Activated naive CD4-positive, alpha-beta T cell treated with Interleukin-2 at 50 U/mL for 16 hours (primary cell): Measurements from ENCODE around the gene PAFAH1B1.
"Not testable (repeated sequence)": the region's sequence is repeated elsewhere in the genome, so short reads cannot be mapped to it uniquely, and the experiment has no call there.

Source experiments
- DNase-seq: peaks from one replicate; pipeline ENCODE4 v3.0.0-alpha.2; 2020

Gene PAFAH1B1

GRCh38 chr17:2594722-2595599 lies 1.5 kb downstream of the PAFAH1B1 start:
- DNase-seq = peak; percentile 24

GRCh38 chr17:2595716-2596115 lies 2.3 kb downstream of the PAFAH1B1 start:
- DNase-seq = no peak

DNA sequence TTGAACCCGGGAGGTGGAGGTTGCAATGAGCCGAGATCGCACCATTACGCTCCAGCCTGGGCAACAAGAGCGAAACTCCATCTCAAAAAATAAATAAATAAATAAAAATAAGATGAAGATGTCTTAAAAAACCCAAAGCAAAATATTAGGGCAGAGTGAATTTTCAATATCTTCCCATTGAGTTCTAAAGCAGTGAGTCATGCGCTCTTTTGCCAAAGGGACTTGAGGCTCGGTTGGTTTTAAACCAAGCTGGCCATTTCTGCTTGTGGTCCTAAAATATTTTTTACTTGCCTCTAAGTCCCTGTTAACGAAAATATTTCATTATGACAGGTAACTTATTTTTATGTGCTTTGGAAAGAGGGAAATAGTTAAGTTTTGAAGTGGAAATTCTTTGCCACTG lies 4.7 kb downstream of the PAFAH1B1 start:
- DNase-seq = no peak

DNA sequence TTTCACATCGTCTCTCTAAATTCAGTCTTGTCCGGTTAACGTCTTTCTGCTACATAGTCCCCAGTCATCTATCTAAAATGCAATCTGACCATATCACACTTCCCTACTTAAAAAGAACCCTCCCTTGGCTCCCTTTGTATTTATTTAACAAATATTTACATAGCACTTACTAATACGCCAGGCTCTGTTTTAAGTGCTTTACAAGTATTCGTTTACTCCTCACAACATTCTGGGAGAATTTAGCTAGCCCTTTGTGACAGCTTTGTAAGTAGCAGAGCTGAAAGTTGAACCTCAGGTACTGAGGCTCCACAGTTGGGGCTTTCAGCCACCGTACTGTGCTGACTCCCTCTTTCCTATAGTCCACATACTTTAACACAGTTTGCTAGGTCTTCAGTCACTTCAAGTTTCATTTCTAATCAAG lies 9.2 kb downstream of the PAFAH1B1 start:
- DNase-seq = no peak

GRCh38 chr17:2608350-2608913 lies 15.0 kb downstream of the PAFAH1B1 start:
- no peak for DNase-seq

DNA sequence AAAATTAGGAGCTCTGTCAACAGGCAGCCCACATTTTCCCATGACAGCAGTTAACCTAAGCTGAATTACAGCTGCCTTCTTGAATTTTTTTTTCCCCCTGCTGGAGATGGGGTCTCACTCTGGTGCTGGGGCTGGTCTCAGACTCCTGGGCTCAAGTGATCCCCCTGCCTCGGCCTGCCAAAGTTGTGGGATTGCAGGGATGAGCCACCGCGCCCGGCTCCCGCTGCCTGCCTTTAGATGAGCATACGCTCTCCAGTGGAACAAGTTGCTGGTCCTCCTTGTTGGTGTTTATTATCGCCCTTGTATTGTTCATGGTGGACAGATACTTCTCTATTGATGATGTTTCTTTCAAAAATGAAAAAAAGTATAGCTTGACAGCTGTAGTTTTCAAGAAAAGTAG lies 15.6 kb downstream of the PAFAH1B1 start:
- no peak for DNase-seq

- DNase-seq = no peak
Observed at GRCh38 chr17:2610195-2611175, 17.0 kb downstream of the PAFAH1B1 start.

- no peak for DNase-seq
Observed at GRCh38 chr17:2611627-2612026, 18.2 kb downstream of the PAFAH1B1 start.

- DNase-seq = no peak
Observed at GRCh38 chr17:2612630-2613029, 19.2 kb downstream of the PAFAH1B1 start.

DNA sequence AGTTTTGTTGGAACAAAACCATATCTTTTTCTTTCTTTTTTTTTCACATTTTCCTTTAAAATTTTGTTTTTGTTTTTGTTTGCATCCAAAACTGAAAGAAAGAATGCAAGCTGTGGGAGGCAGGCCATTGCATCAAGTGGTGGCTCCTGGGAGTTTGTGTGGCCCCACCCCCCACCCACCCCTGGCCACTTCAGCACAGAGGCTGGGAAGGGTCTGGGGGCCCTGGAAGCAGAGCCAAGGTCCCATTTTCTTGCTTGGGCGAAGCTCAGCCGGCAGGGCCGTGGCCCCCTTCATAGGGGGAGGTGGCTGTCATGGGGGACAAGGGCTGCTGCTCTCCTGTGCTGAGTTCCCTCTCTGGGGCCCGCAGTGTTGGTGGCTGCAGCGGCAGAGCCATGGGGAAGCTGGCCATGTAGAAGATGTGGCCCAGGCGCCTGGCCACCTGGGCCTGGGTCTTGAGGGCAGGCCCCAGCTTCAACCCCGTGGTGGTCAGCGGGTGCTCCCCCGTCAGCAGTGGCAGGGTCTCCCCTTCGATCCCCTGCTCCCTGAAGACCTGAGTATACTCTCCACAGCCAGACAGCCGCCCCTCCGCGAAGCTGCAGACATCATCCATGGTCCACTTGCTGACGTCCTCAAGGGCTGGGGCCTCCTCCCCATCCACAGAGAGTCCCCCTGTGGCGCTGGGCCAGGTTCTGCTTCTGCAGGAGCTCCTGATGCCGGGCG lies 19.8 kb downstream of the PAFAH1B1 start:
- DNase-seq = no peak

GRCh38 chr17:2615882-2616281 lies 22.4 kb downstream of the PAFAH1B1 start:
- no peak for DNase-seq

DNA sequence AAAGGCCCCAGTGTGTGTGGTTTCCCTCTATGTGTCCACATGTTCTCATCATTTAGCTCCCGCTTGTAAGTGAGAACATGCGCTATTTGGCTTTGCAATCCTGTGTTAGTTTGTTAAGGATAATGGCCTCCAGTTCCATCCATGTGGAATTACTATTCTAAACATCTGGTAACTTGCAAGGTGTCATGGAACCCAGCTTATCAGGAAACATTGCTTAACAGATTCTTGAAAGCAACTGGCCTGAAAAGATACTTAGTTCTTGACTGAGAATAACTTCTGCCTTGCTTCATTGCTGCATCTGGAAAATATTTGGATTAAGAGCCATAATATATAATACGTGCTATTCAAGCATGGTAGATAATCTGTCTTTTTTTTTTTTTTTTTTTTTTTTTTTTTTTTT lies 27.8 kb downstream of the PAFAH1B1 start:
- no peak for DNase-seq

GRCh38 chr17:2621951-2622405 lies 28.5 kb downstream of the PAFAH1B1 start:
- not testable (repeated sequence) for DNase-seq

GRCh38 chr17:2622721-2623301 lies 29.4 kb downstream of the PAFAH1B1 start:
- not testable (repeated sequence) for DNase-seq

GRCh38 chr17:2624292-2624731 lies 30.9 kb downstream of the PAFAH1B1 start:
- DNase-seq = no peak

DNA sequence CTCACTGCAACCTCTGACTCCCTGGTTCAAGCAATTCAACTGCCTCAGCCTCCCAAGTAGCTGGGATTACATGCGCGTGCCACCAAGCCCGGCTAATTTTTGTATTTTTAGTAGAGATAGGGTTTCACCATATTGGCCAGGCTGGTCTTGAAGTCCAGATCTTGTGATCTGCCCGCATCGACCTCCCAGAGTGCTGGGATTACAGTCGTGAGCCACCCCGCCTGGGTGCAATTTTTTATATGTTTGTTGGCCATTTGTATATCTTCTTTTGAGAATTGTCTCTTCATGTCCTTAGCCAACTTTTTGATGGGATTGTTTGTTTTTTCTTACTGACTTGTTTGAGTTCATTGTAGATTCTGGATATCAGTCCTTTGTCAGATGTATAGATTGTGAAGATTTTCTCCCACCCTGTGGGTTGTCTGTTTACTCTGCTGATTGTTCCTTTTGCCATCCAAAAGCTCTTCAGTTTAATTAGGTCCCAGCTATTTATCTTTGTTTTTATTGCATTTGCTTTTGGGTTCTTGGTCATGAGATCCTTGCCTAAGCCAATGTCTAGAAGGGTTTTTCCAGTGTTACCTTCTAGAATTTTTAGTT lies 33.3 kb downstream of the PAFAH1B1 start:
- DNase-seq = not testable (repeated sequence)

GRCh38 chr17:2628922-2629321 lies 35.5 kb downstream of the PAFAH1B1 start:
- DNase-seq = not testable (repeated sequence)

DNA sequence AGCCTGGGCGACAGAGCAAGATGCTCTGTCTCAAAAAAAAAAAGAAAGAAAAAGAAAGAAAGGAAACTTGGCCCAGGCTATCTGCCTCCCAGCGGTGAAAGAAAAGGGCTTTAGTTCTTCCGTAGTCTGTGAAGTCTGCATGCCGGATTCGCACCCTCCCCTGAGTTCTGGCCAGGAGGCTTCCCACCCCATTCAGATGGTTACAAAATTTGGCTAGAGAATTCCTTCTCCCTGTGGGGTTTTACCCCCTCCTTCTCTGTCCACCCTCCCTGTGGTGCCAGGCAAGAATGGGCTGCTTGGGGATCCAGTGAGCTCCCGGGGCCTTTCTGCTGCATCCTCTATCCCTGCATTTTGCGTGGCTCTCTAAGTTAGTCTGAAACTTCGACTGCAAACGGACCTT lies 37.8 kb downstream of the PAFAH1B1 start:
- DNase-seq = no peak

GRCh38 chr17:2634361-2634960 lies 41.0 kb downstream of the PAFAH1B1 start:
- DNase-seq = no peak

GRCh38 chr17:2635241-2635640 lies 41.8 kb downstream of the PAFAH1B1 start:
- DNase-seq = no peak

DNA sequence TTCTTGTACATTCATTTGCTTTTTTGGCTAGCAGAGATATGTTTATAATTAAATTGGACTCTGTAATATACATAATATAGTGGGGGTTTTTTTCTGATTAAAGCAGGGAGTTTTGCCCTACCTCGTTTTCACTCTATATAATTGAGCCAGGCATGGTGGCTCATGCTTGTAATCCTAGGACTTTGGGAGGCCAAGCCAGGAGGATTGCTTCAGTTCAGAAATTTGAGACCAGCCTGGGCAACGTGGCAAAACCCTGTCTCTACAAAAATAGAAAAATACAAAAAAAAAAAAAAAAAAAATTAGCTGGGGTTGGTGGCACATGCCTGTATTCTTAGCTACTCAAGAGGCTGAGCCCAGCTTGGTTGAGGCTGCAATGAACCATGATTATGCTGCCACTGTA lies 42.2 kb downstream of the PAFAH1B1 start:
- no peak for DNase-seq
